Measurements from ENCODE around the gene ACOX2.

- TF ChIP-seq, protein P1, sequence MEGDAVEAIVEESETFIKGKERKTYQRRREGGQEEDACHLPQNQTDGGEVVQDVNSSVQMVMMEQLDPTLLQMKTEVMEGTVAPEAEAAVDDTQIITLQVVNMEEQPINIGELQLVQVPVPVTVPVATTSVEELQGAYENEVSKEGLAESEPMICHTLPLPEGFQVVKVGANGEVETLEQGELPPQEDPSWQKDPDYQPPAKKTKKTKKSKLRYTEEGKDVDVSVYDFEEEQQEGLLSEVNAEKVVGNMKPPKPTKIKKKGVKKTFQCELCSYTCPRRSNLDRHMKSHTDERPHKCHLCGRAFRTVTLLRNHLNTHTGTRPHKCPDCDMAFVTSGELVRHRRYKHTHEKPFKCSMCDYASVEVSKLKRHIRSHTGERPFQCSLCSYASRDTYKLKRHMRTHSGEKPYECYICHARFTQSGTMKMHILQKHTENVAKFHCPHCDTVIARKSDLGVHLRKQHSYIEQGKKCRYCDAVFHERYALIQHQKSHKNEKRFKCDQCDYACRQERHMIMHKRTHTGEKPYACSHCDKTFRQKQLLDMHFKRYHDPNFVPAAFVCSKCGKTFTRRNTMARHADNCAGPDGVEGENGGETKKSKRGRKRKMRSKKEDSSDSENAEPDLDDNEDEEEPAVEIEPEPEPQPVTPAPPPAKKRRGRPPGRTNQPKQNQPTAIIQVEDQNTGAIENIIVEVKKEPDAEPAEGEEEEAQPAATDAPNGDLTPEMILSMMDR (IDR thresholded peaks at IDR 0.05), result no peak
- no peak for TF ChIP-seq EZH2 (IDR thresholded peaks at IDR 0.05)
Observed at GRCh38 chr3:58521336-58521670, 15.7 kb downstream of the ACOX2 start.
